IMR-90 (cell line): ENCODE measurements around the gene DDX52. TPM values are rescaled to one million over a fixed set of nuclear protein-coding genes. Genes with fewer than 3 reads are reported as not detected.

ENCODE experiments used
- ATAC-seq: fragments of 200-7000 bp; cut with Tn5 transposase; 2 replicates; pipeline ENCODE4 v1.9.1; 2020; ENCODE audit warnings: low read depth, mild to moderate bottlenecking, moderate library complexity
- BruUV-seq: library from RNA; stranded (reverse); fragments of 400-500 nt; replicated peaks from 2 replicates; lab custom pipeline; 2021; lab: Mats Ljungman, UMichigan
- CTCF ChIA-PET: fragments of 300-600 bp; formaldehyde crosslinking; extraction: SDS; loops from one replicate; lab custom pipeline; 2021; ENCODE audit warnings: antibody characterized with exemption; lab: Yijun Ruan, JAX
- POLR2A ChIA-PET: fragments of 300-600 bp; sonication (Branson Sonifier 250); formaldehyde crosslinking; loops from one replicate; lab custom pipeline; 2022; ENCODE audit warnings: antibody characterized with exemption; ENCODE audit not compliant: unreplicated experiment; lab: Charles Lee
- DNase-seq: peaks from one replicate; pipeline ENCODE4 v3.0.0; 2013
- H2AFZ ChIP-seq: replicated peaks from 2 replicates; pipeline ENCODE3; 2013; ENCODE audit warnings: low read length, mild to moderate bottlenecking; ENCODE audit not compliant: poor library complexity
- H2AK5ac ChIP-seq: 2 replicates; pipeline ENCODE4 v1.6.1; 2013; ENCODE audit warnings: low read depth, low read length, inconsistent platforms
- H2AK9ac ChIP-seq: replicated peaks from 2 replicates; pipeline ENCODE3; 2013; ENCODE audit warnings: mild to moderate bottlenecking, low read depth, low read length, moderate library complexity; ENCODE audit not compliant: poor library complexity
- H2BK120ac ChIP-seq: 2 replicates; pipeline ENCODE4 v1.6.1; 2013; ENCODE audit warnings: low read depth, low read length, inconsistent platforms
- H2BK15ac ChIP-seq: 3 replicates; pipeline ENCODE4 v1.6.1; 2013; ENCODE audit warnings: low read depth, low read length, inconsistent platforms
- H2BK20ac ChIP-seq: 2 replicates; pipeline ENCODE4 v1.6.1; 2013; ENCODE audit warnings: low read depth, mild to moderate bottlenecking, inconsistent platforms, low read length, moderate library complexity
- H2BK5ac ChIP-seq: 2 replicates; pipeline ENCODE4 v1.6.1; 2013; ENCODE audit warnings: mild to moderate bottlenecking, low read depth, low read length, inconsistent platforms; ENCODE audit not compliant: poor library complexity, severe bottlenecking
- H3K14ac ChIP-seq: replicated peaks from 2 replicates; pipeline ENCODE4 v1.6.1; 2013; ENCODE audit warnings: low read depth, low read length, inconsistent platforms
- H3K18ac ChIP-seq: 2 replicates; pipeline ENCODE4 v1.6.1; 2013; ENCODE audit warnings: low read depth, low read length, control low read depth
- H3K23ac ChIP-seq: 2 replicates; pipeline ENCODE4 v1.6.1; 2013; ENCODE audit warnings: low read depth, low read length, inconsistent platforms
- H3K27ac ChIP-seq: 2 replicates; pipeline ENCODE4 v1.5.1; 2013; ENCODE audit warnings: mild to moderate bottlenecking, control low read depth, low read length; ENCODE audit not compliant: insufficient read depth
- H3K27me3 ChIP-seq: 2 replicates; pipeline ENCODE4 v1.6.1; 2013; ENCODE audit warnings: low read length; ENCODE audit not compliant: control insufficient read depth, insufficient read depth
- H3K36me3 ChIP-seq: 2 replicates; pipeline ENCODE4 v1.6.1; 2013; ENCODE audit warnings: low read length, mixed read lengths; ENCODE audit not compliant: control insufficient read depth, insufficient read depth
- H3K4ac ChIP-seq: 2 replicates; pipeline ENCODE4 v1.6.1; 2013; ENCODE audit warnings: low read depth, low read length, inconsistent platforms
- H3K4me1 ChIP-seq: 2 replicates; pipeline ENCODE4 v1.6.1; 2013; ENCODE audit warnings: low read length, mixed read lengths; ENCODE audit not compliant: control insufficient read depth, insufficient read depth
- H3K4me2 ChIP-seq: 2 replicates; pipeline ENCODE4 v1.6.1; 2013; ENCODE audit warnings: low read depth, mild to moderate bottlenecking, control low read depth, low read length, moderate library complexity
- H3K4me3 ChIP-seq: 2 replicates; pipeline ENCODE4 v1.5.1; 2013; ENCODE audit warnings: low read depth, mild to moderate bottlenecking, control low read depth, low read length, moderate library complexity; ENCODE audit not compliant: insufficient read depth
- H3K56ac ChIP-seq: 2 replicates; pipeline ENCODE4 v1.6.1; 2013; ENCODE audit warnings: low read length, inconsistent platforms; ENCODE audit not compliant: insufficient read depth; ENCODE audit errors: extremely low read depth
- H3K79me1 ChIP-seq, 2 experiments: 2 replicates each; pipeline ENCODE4 v1.6.1; 2013; ENCODE audit warnings: low read length in 2 of 2, inconsistent platforms in 1 of 2, low read depth in 1 of 2
- H3K9ac ChIP-seq: 2 replicates; pipeline ENCODE4 v1.6.1; 2013; ENCODE audit warnings: low read depth, low read length, control low read depth
- H3K9me1 ChIP-seq: 2 replicates; pipeline ENCODE4 v1.6.1; 2013; ENCODE audit warnings: low read length, inconsistent platforms; ENCODE audit not compliant: insufficient read depth
- H3K9me3 ChIP-seq: 2 replicates; pipeline ENCODE4 v1.6.1; 2013; ENCODE audit warnings: low read length; ENCODE audit not compliant: control insufficient read depth, insufficient read depth
- H4K20me1 ChIP-seq: 2 replicates; pipeline ENCODE4 v1.6.1; 2013; ENCODE audit warnings: low read length, inconsistent platforms; ENCODE audit not compliant: insufficient read depth
- H4K5ac ChIP-seq: 2 replicates; pipeline ENCODE4 v1.6.1; 2013; ENCODE audit warnings: mild to moderate bottlenecking, low read depth, low read length, control low read depth
- H4K8ac ChIP-seq, 2 experiments: 2 replicates each; pipeline ENCODE4 v1.6.1; 2013; ENCODE audit warnings: low read depth in 2 of 2, low read length in 2 of 2, control low read depth in 1 of 2, inconsistent platforms in 1 of 2
- H4K91ac ChIP-seq: 2 replicates; pipeline ENCODE4 v1.6.1; 2013; ENCODE audit warnings: low read depth, low read length, inconsistent platforms; ENCODE audit not compliant: insufficient read depth
- BHLHE40 ChIP-seq: fragments of 150-350 bp; IDR thresholded peaks from 2 replicates; pipeline ENCODE4 v1.6.1; 2016; ENCODE audit warnings: mild to moderate bottlenecking, low read depth, low read length
- CEBPB ChIP-seq: IDR thresholded peaks from 2 replicates; pipeline ENCODE4 v1.6.1; 2012; ENCODE audit warnings: low read depth, low read length, improper control_type of control experiment
- ELK1 ChIP-seq: fragments of 150-350 bp; IDR thresholded peaks from 2 replicates; pipeline ENCODE4 v1.6.1; 2016; ENCODE audit warnings: low read depth, mild to moderate bottlenecking, low read length, moderate library complexity, borderline replicate concordance
- MXI1 ChIP-seq: IDR thresholded peaks from 2 replicates; pipeline ENCODE4 v1.6.1; 2012; ENCODE audit warnings: low read depth, mild to moderate bottlenecking, low read length, moderate library complexity, borderline replicate concordance
- POLR2A ChIP-seq: IDR thresholded peaks from 2 replicates; pipeline ENCODE4 v1.6.1; 2012; ENCODE audit warnings: mild to moderate bottlenecking, low read depth, low read length
- SMC3 ChIP-seq: fragments of 150-350 bp; IDR thresholded peaks from 2 replicates; pipeline ENCODE4 v1.6.1; 2016; ENCODE audit warnings: low read depth, mild to moderate bottlenecking, antibody characterized with exemption, low read length, moderate library complexity
- WGBS, 2 experiments: methylation state at CpG; one replicate each; pipeline versions ENCODE4 v1.1.5 to v1.1.7; 2013; ENCODE audit warnings: missing lambda C conversion rate in 2 of 2; ENCODE audit not compliant: insufficient read length in 1 of 2; ENCODE audit errors: extremely low coverage in 2 of 2; 5-methylcytosine and 5-hydroxymethylcytosine counted together
- dilution Hi-C: fragments of 300-500 bp; cut with HindIII; formaldehyde crosslinking; loops from one replicate; pipeline ENCODE4 v1.14.3; 2018; ENCODE audit warnings: low sequenced_read_pairs; ENCODE audit not compliant: unreplicated experiment
- in situ Hi-C: fragments of 300-500 bp; cut with MboI; formaldehyde crosslinking; loops from 3 replicates; pipeline ENCODE4 v1.14.3; 2019; ENCODE audit warnings: low sequenced_read_pairs, inconsistent platforms, mixed read lengths
- intact Hi-C: fragments of 100-400 bp; cut with micrococcal nuclease; formaldehyde crosslinking; loops from 2 replicates; pipeline ENCODE4 v1.10.0; 2022
- polyA plus RNA-seq, 3 experiments: library from polyadenylated mRNA; depleted of rRNA; stranded (reverse); fragments of >200 nt; gene quantifications; 2 replicates each; pipeline ENCODE4 v1.2.3, GENCODE V29; 2012; ENCODE audit warnings: low replicate concordance in 1 of 3
- total RNA-seq: library from RNA; depleted of rRNA; stranded (reverse); fragments of >200 nt; gene quantifications from 2 replicates; pipeline ENCODE4 v1.2.3, GENCODE V29; 2012
- TF ChIP-seq, protein P1 (sequence below): conservative IDR thresholded peaks from 2 replicates; pipeline ENCODE4 v1.5.1; 2012; ENCODE audit warnings: mild to moderate bottlenecking, low read depth, low read length, improper control_type of control experiment

DDX52 gene
- total and polyA plus RNA-seq, 2 of the 4 experiments (the other 2 are of a cell fraction): 12.5 to 26.7 TPM

- Histone ChIP-seq H3K27me3 (no peaks in the 10 kb centered on the region), H3K9me3 (peaks cover 2% of the 10 kb centered on the region; the same call in 1 of the 2 replicates), H2BK5ac (peak overlapping the region; percentile 74), H2AK9ac (peak overlapping the region; percentile 90), H4K20me1 (peaks cover 16% of the 10 kb centered on the region; the same call in 1 of the 2 replicates), H3K4me3 (peak overlapping the region; percentile 89), H3K4ac (peak overlapping the region; percentile 75), H3K18ac (peak overlapping the region; percentile 83), H3K9me1 (peaks cover 6% of the 10 kb centered on the region), H3K79me1 (peaks cover 12 to 39% of the 10 kb centered on the region in 2 experiments), H3K27ac (peak overlapping the region; percentile 90), H3K23ac (peak overlapping the region; percentile 57), H4K91ac (peak overlapping the region; percentile 37; the same call in 1 of the 2 replicates), H2BK20ac (no peak overlapping the region), H2AFZ (peak overlapping the region; percentile 85), H3K36me3 (peaks cover 6% of the 10 kb centered on the region), H3K4me1 (peaks cover 6% of the 10 kb centered on the region), H3K4me2 (peak overlapping the region; percentile 98), H4K5ac (peak overlapping the region; percentile 72), H2AK5ac (no peak overlapping the region), H3K9ac (peak overlapping the region; percentile 90), H3K56ac (peak overlapping the region; percentile 64), H4K8ac (peak overlapping the region in 1 of 2 experiments; percentile 57; a peak in 1 of 4 replicates), H3K14ac (peak overlapping the region; percentile 40), H2BK15ac (no peak overlapping the region), H2BK120ac (peak overlapping the region; percentile 1; the same call in 1 of the 2 replicates)
- TF ChIP-seq POLR2A (no peak; the same call in 1 of the 2 replicates), SMC3 (no peak), MXI1 (no peak), BHLHE40 (no peak), CEBPB (no peak), ELK1 (no peak)
- TF ChIP-seq, protein P1, sequence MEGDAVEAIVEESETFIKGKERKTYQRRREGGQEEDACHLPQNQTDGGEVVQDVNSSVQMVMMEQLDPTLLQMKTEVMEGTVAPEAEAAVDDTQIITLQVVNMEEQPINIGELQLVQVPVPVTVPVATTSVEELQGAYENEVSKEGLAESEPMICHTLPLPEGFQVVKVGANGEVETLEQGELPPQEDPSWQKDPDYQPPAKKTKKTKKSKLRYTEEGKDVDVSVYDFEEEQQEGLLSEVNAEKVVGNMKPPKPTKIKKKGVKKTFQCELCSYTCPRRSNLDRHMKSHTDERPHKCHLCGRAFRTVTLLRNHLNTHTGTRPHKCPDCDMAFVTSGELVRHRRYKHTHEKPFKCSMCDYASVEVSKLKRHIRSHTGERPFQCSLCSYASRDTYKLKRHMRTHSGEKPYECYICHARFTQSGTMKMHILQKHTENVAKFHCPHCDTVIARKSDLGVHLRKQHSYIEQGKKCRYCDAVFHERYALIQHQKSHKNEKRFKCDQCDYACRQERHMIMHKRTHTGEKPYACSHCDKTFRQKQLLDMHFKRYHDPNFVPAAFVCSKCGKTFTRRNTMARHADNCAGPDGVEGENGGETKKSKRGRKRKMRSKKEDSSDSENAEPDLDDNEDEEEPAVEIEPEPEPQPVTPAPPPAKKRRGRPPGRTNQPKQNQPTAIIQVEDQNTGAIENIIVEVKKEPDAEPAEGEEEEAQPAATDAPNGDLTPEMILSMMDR: no peak
- ChIA-PET CTCF (interaction anchor here (0.8 to 1.3 kb wide), 4 partner anchors 11 to 208 kb away, joined by 3 to 5 read pairs (median 4); no protein-coding TSS in a partner anchor), POLR2A (no interaction called here)
- ATAC-seq (peak; percentile 47), DNase-seq (peak; percentile 48)
- in situ Hi-C loops (no loop called here), dilution Hi-C loops (no loop called here), intact Hi-C loops (loop anchor here (10.0 kb wide), 1 partner anchor 234 kb away; the partner anchor contains the start of gene C17orf78)
- 14% methylated on average over 1 of the region's 26 CpGs; no CpG with 5 or more reads in 1 of the 2 experiments for WGBS, 2 experiments
- no TSS peak for BruUV-seq
Measured at GRCh38 chr17:37608351-37609169, 34.7 kb downstream of the DDX52 start.
